HG03457 (cell line): Measurements from ENCODE around the gene ZNF273.
"Not testable (repeated sequence)": the region's sequence is repeated elsewhere in the genome, so short reads cannot be mapped to it uniquely, and the experiment has no call there.

Experiments used
- ATAC-seq: cut with Tn5 transposase; IDR thresholded peaks from one replicate; pipeline ENCODE4 v1.9.1; 2021; ENCODE audit warnings: moderate number of reproducible peaks; ENCODE audit not compliant: unreplicated experiment

The ZNF273 gene

DNA sequence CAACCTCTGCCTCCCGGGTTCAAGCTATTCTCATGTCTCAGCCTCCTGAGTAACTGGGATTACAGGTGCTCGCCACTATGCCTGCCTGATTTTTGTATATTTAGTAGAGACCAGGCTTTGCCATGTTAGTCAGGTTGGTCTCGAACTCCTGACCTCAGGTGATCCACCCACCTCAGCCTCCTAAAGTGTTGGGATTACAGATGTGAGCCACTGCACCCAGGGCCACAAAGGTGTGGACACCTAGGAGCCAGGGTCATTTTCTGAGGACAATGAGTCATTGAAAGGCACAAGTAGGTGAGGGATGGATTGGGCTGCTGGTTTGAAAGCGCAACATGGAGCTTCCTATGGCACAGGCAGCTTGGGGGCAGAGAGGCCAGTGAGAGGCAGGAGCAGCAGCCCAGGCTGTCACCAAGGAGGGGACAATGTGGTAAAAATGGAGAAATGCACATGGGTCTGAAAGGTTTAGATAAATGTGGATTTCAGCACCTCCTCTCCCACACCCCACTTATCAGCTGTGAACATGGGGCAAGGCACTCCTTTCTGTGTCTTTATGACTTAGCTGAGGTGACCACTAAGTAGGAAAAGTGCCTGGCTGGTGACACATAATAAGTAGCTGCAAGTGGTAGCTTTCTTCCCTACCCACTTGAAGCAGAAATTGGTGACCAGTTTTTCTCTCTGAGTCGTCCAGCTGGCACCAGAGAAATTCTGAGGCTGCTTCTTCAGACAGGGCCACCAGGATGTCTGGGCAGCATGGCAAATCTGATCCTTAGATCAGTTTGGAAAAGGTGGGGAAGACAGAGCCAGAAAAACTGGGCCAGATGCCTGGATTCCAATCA is 41.8 kb downstream of the ZNF273 start:
- ATAC-seq, result not testable (repeated sequence)

DNA sequence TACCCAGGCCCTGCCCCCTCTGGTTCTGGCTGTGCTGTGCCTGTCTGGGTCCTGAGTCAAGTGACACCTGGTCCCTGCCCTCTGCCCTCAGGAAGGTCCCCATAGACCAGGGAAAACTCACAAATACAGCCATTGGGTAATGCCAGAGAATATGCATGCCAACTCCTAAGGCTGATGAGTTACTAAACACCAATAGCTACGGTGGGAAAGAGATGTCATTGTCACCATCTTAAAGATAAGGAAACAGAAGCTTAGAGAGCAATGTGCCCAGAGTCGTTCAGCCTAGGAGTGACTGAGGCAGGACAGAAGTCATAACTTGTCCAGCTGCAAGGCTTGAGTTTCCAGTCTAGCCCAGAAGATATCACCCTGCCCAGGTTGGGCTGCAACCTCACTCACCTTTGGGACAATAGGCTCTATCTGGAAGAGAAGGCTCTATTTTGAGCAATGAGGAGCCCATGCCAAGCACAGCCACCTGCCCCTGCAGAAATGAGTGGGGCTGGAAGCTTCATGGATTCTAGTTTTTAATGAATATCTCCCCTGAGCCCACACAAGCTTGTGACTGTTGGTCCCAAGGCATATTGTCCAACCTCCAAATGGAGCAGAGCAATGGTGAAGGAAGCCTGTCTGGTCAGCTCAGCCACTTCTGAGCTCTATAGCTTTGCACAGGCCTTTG is 42.6 kb downstream of the ZNF273 start:
- ATAC-seq, result no peak

DNA sequence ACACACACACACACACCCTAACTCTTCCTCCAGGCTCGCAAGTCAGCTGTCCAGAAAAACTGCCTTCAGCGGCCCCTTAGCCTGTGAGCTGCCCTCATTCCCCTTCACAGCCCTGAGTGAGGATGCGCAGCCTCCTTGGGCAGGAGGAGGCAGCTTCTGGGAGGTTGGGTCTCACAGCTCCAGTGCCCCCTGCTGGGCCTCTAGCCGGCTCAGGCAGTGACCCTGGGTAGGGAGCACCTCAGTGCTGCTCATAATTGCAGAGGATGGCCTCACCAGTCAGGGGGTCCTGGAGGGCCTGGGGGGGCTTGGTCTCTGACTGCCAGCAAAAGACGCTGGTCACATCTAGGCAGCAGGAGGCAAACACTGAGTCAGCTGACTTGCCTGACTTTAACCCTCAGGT is 43.7 kb downstream of the ZNF273 start:
- ATAC-seq, result no peak

DNA sequence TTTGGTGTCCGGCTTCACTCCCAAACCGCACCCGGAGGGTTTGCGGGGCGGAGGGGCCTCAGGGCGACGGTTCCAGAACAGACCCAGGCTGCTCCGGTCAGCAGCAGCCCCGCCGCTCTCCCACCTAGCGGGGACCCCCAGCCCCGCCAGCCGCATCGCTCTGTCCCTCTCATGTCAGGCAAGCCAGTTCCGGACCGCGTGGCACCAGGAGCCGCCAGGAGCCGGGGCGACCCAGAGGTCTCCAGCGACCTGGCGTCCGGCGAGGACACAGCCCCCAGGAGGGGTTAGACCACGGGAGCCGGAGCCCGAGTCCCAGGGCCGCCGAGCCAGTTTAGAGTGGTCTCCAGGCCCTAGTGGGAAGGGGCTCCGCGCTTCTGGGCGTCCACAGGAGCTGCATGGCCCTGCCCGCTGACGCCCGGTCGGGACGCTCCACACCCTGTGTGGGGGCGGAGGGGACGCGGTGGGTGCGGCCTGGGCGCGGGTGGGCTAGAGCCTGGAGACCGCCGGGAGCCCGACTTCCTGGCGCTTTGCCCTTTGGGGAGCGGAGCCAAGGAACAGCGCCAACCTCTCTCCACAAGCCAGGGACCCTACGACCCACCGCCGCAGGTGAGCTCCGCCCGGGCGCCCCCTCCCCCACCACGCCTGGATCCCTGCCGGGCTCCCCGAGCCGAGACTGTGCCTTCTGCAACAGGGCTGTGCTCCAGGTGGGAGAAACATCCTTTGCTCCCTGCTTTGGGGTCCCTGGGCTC is 44.4 kb downstream of the ZNF273 start:
- ATAC-seq, result no peak

DNA sequence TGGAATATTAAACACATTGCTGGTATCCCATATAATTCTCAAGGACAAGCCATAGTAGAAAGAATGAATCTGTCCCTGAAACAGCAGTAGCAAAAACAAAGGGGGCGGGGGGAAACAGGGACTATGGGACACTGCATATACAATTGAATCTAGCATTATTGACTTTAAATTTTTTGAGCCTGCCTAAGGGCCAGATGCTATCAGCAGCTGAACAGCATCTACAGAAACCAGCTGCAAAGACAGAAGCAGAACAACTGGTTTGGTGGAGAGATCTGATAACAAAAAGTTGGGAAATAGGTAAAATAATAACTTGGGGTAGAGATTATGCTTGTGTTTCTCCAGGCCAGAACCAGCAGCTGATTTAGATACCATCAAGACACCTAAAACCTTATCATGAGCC is 45.7 kb downstream of the ZNF273 start:
- not testable (repeated sequence) for ATAC-seq

DNA sequence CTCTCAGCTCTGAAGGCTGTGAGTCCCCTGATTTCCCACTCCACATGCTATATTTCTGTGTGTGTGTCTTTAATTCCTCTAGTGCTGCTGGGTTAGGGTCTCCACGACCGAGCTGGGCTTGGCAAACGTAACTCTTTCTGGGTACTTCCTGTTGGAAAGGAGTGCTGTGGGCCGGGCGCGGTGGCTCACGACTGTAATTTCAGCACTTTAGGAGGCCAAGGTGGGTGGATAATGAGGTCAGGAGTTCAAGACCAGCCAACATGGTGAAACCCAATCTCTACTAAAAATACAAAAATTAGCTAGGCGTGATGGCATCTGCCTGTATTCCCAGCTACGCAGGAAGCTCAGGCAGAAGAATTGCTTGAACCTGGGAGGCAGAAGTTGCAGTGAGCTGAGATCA is 47.6 kb downstream of the ZNF273 start:
- not testable (repeated sequence) for ATAC-seq

DNA sequence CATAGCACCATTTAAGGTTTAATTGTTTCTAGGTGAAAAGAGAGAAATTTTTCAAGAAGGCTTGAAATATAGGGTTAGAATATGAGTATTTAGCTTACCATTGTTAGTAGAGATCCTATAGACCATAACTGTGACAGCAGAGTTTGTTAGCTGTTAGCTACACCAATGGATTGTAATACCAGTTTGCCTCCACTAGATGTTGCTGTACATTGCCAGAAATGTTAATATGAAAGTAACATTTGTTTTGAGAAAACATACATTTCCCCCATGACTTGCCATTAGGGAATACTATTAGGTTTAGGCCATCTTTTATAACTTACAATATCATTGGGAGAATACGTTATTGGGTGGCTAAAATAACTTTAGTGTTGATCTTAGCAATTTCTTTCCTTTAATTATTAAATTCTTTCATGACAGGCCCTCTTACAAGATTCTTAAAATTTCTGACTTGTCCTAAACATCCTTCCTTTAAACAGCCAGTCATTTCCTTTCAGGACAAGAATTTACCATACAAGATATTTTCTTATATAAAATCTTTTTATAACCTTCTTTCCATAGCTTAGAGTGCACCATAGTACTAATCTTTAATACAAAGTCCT is 48.3 kb downstream of the ZNF273 start:
- no peak for ATAC-seq

DNA sequence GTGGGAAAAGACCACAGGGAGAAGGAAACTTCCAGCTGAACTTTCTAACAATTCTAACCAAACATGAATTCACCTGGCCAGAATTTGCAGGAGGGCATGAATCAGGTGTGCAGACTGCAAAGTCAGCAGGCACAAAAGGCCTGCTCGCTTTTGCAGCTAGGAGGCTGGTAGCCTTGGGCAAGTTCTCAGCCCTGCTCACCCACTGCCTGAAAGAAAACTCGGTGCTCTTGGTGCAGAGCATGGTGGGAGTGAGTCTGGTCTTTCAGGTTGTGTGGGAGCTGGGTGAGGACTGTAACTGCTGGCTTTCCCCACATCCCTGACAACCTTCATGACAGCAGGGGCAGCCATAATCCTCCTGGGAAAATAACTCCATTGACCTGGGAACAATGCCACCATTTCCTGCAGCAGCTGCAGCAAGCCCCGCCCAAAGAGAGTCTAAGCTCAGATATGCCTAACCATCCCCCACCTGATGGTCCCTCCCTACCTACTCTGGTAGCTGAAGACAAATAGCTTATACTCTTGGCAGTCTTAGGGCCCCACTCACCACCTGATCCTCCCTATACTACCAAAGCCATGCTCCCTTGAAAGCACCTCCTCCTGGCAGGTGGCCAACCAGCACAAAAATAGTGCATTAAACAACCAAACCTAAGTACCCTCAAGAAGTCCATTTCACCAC is 56.1 kb downstream of the ZNF273 start:
- no peak for ATAC-seq

DNA sequence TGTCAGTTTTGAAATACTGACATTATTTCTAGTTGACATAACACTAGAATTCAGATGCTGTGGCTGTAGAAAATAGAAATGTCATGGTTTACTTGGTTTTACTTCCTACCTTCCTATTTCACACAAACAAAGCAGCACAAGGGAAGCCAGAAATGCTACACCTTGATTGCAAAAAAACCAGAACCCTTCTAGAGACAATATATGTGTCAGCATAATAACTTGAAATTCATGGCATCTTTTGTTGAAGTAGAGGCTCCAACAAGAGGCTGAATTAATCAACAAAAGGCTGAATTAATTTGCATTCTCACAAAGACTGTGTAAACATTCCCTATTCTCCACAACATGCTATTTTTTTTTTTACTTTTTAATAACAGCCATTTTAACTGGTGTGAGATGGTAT is 62.5 kb downstream of the ZNF273 start:
- no peak for ATAC-seq

DNA sequence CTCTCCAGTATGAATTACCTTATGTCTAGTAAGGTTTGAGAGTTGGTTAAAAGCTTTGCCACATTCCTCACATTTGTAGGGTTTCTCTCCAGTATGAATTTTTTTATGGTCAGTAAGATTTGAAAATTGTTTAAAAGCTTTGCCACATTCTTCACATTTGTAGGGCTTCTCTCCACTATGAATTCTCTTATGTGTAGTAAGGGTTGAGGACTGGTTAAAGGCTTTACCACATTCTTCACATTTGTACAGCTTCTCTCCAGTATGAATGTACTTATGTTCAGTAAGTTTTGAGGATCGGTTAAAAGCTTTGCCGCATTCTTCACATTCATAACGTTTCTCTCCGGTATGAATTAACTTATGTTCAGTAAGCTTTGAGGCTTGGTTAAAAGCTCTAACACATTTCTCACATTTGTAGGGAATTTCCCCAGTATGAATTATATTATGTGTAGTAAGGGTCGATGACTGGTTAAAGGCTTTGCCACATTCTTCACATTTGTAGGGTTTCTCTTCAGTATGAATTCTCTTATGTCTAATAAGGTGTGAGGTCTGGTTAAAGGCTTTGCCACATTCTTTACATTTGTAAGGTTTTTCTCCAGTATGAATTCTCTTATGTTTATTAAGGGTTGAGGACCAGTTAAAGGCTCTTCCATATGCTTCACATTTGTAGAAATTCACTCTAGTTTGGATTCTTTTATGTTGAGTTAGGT is 75.6 kb downstream of the ZNF273 start:
- no peak for ATAC-seq
